HG03095 (cell line): ENCODE data around the gene TENT5C.

ENCODE experiments used
- ATAC-seq: cut with Tn5 transposase; IDR thresholded peaks from one replicate; pipeline ENCODE4 v1.9.1; 2021; ENCODE audit warnings: moderate library complexity; ENCODE audit not compliant: unreplicated experiment

TENT5C gene

DNA sequence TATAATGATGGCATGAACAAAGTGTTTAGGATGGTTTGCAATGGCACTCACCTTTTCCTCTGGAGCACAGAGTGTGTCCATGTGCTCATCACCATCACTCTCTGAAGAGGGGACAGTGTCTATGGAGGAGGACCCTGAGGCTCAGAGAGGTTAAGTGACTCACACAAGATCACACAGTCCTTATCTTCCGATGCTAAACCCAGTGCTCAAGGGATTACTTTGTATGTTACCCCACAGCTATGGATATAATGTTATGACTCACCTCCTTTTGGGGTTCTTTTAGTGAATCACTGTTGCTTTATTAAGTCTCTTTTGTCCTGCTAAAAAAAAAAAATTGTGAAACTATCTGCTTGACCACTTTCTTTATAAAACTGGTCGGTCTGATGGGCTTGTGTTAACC lies 67.6 kb downstream of the TENT5C start:
- ATAC-seq: no peak

- ATAC-seq: peak; percentile 50
Observed at GRCh38 chr1:117674521-117675400, 68.9 kb downstream of the TENT5C start.

GRCh38 chr1:117675907-117676430 lies 70.1 kb downstream of the TENT5C start:
- ATAC-seq: no peak

DNA sequence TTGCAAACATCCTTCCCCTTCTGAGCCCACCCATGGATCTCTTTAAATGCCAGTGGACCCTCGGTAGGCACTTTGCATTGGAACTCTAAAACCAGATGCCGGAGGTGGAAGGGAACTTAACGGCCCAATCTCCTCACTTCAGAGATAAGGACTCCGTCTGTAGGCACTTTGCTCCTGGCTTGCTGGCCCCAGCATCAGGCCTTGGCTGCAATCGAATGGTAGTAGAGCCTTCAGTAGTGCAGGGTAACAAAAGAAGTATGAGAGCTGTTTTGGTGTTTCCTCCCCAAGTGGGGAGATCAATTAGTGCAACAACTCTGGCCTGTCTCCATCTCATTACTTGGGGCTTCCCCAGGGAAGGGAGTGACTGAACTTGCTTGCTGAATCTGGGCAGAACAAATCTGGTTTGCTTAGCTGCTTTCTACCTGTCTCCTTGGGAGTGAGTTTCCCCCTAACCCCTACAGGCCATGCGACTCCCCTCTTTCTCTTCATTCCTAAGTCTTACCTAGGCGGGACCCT lies 70.8 kb downstream of the TENT5C start:
- no peak for ATAC-seq
